IMR-90 (cell line): ENCODE data around the gene NACC2. TPM values are rescaled to one million over a fixed set of nuclear protein-coding genes. Genes with fewer than 3 reads are reported as not detected.

Experiments
- ATAC-seq: fragments of 200-7000 bp; cut with Tn5 transposase; 2 replicates; pipeline ENCODE4 v1.9.1; 2020; ENCODE audit warnings: low read depth, mild to moderate bottlenecking, moderate library complexity
- BruUV-seq: library from RNA; stranded (reverse); fragments of 400-500 nt; replicated peaks from 2 replicates; lab custom pipeline; 2021; lab: Mats Ljungman, UMichigan
- CTCF ChIA-PET: fragments of 300-600 bp; formaldehyde crosslinking; extraction: SDS; loops from one replicate; lab custom pipeline; 2021; ENCODE audit warnings: antibody characterized with exemption; lab: Yijun Ruan, JAX
- POLR2A ChIA-PET: fragments of 300-600 bp; sonication (Branson Sonifier 250); formaldehyde crosslinking; loops from one replicate; lab custom pipeline; 2022; ENCODE audit warnings: antibody characterized with exemption; ENCODE audit not compliant: unreplicated experiment; lab: Charles Lee
- DNase-seq: peaks from one replicate; pipeline ENCODE4 v3.0.0; 2013
- H2AFZ ChIP-seq: replicated peaks from 2 replicates; pipeline ENCODE3; 2013; ENCODE audit warnings: low read length, mild to moderate bottlenecking; ENCODE audit not compliant: poor library complexity
- H2AK5ac ChIP-seq: 2 replicates; pipeline ENCODE4 v1.6.1; 2013; ENCODE audit warnings: low read depth, low read length, inconsistent platforms
- H2AK9ac ChIP-seq: replicated peaks from 2 replicates; pipeline ENCODE3; 2013; ENCODE audit warnings: mild to moderate bottlenecking, low read depth, low read length, moderate library complexity; ENCODE audit not compliant: poor library complexity
- H2BK120ac ChIP-seq: 2 replicates; pipeline ENCODE4 v1.6.1; 2013; ENCODE audit warnings: low read depth, low read length, inconsistent platforms
- H2BK15ac ChIP-seq: 3 replicates; pipeline ENCODE4 v1.6.1; 2013; ENCODE audit warnings: low read depth, low read length, inconsistent platforms
- H2BK20ac ChIP-seq: 2 replicates; pipeline ENCODE4 v1.6.1; 2013; ENCODE audit warnings: low read depth, mild to moderate bottlenecking, inconsistent platforms, low read length, moderate library complexity
- H2BK5ac ChIP-seq: 2 replicates; pipeline ENCODE4 v1.6.1; 2013; ENCODE audit warnings: mild to moderate bottlenecking, low read depth, low read length, inconsistent platforms; ENCODE audit not compliant: poor library complexity, severe bottlenecking
- H3K14ac ChIP-seq: replicated peaks from 2 replicates; pipeline ENCODE4 v1.6.1; 2013; ENCODE audit warnings: low read depth, low read length, inconsistent platforms
- H3K18ac ChIP-seq: 2 replicates; pipeline ENCODE4 v1.6.1; 2013; ENCODE audit warnings: low read depth, low read length, control low read depth
- H3K23ac ChIP-seq: 2 replicates; pipeline ENCODE4 v1.6.1; 2013; ENCODE audit warnings: low read depth, low read length, inconsistent platforms
- H3K27ac ChIP-seq: 2 replicates; pipeline ENCODE4 v1.5.1; 2013; ENCODE audit warnings: mild to moderate bottlenecking, control low read depth, low read length; ENCODE audit not compliant: insufficient read depth
- H3K27me3 ChIP-seq: 2 replicates; pipeline ENCODE4 v1.6.1; 2013; ENCODE audit warnings: low read length; ENCODE audit not compliant: control insufficient read depth, insufficient read depth
- H3K36me3 ChIP-seq: 2 replicates; pipeline ENCODE4 v1.6.1; 2013; ENCODE audit warnings: low read length, mixed read lengths; ENCODE audit not compliant: control insufficient read depth, insufficient read depth
- H3K4ac ChIP-seq: 2 replicates; pipeline ENCODE4 v1.6.1; 2013; ENCODE audit warnings: low read depth, low read length, inconsistent platforms
- H3K4me1 ChIP-seq: 2 replicates; pipeline ENCODE4 v1.6.1; 2013; ENCODE audit warnings: low read length, mixed read lengths; ENCODE audit not compliant: control insufficient read depth, insufficient read depth
- H3K4me2 ChIP-seq: 2 replicates; pipeline ENCODE4 v1.6.1; 2013; ENCODE audit warnings: low read depth, mild to moderate bottlenecking, control low read depth, low read length, moderate library complexity
- H3K4me3 ChIP-seq: 2 replicates; pipeline ENCODE4 v1.5.1; 2013; ENCODE audit warnings: low read depth, mild to moderate bottlenecking, control low read depth, low read length, moderate library complexity; ENCODE audit not compliant: insufficient read depth
- H3K56ac ChIP-seq: 2 replicates; pipeline ENCODE4 v1.6.1; 2013; ENCODE audit warnings: low read length, inconsistent platforms; ENCODE audit not compliant: insufficient read depth; ENCODE audit errors: extremely low read depth
- H3K79me1 ChIP-seq, 2 experiments: 2 replicates each; pipeline ENCODE4 v1.6.1; 2013; ENCODE audit warnings: low read length in 2 of 2, inconsistent platforms in 1 of 2, low read depth in 1 of 2
- H3K9ac ChIP-seq: 2 replicates; pipeline ENCODE4 v1.6.1; 2013; ENCODE audit warnings: low read depth, low read length, control low read depth
- H3K9me1 ChIP-seq: 2 replicates; pipeline ENCODE4 v1.6.1; 2013; ENCODE audit warnings: low read length, inconsistent platforms; ENCODE audit not compliant: insufficient read depth
- H3K9me3 ChIP-seq: 2 replicates; pipeline ENCODE4 v1.6.1; 2013; ENCODE audit warnings: low read length; ENCODE audit not compliant: control insufficient read depth, insufficient read depth
- H4K20me1 ChIP-seq: 2 replicates; pipeline ENCODE4 v1.6.1; 2013; ENCODE audit warnings: low read length, inconsistent platforms; ENCODE audit not compliant: insufficient read depth
- H4K5ac ChIP-seq: 2 replicates; pipeline ENCODE4 v1.6.1; 2013; ENCODE audit warnings: mild to moderate bottlenecking, low read depth, low read length, control low read depth
- H4K8ac ChIP-seq, 2 experiments: 2 replicates each; pipeline ENCODE4 v1.6.1; 2013; ENCODE audit warnings: low read depth in 2 of 2, low read length in 2 of 2, control low read depth in 1 of 2, inconsistent platforms in 1 of 2
- H4K91ac ChIP-seq: 2 replicates; pipeline ENCODE4 v1.6.1; 2013; ENCODE audit warnings: low read depth, low read length, inconsistent platforms; ENCODE audit not compliant: insufficient read depth
- BHLHE40 ChIP-seq: fragments of 150-350 bp; IDR thresholded peaks from 2 replicates; pipeline ENCODE4 v1.6.1; 2016; ENCODE audit warnings: mild to moderate bottlenecking, low read depth, low read length
- CEBPB ChIP-seq: IDR thresholded peaks from 2 replicates; pipeline ENCODE4 v1.6.1; 2012; ENCODE audit warnings: low read depth, low read length, improper control_type of control experiment
- CHD1 ChIP-seq: IDR thresholded peaks from 2 replicates; pipeline ENCODE4 v1.6.1; 2012; ENCODE audit warnings: low read depth, low read length, improper control_type of control experiment
- CTCF ChIP-seq: conservative IDR thresholded peaks from 2 replicates; pipeline ENCODE4 v1.5.1; 2012; ENCODE audit warnings: mild to moderate bottlenecking, low read depth, low read length, improper control_type of control experiment
- MAFK ChIP-seq: IDR thresholded peaks from 2 replicates; pipeline ENCODE4 v1.6.1; 2012; ENCODE audit warnings: low read depth, low read length, improper control_type of control experiment
- POLR2A ChIP-seq: IDR thresholded peaks from 2 replicates; pipeline ENCODE4 v1.6.1; 2012; ENCODE audit warnings: mild to moderate bottlenecking, low read depth, low read length
- RCOR1 ChIP-seq: IDR thresholded peaks from 2 replicates; pipeline ENCODE4 v1.6.1; 2012; ENCODE audit warnings: mild to moderate bottlenecking, low read length, improper control_type of control experiment; ENCODE audit not compliant: insufficient replicate concordance
- WGBS, 2 experiments: methylation state at CpG; one replicate each; pipeline versions ENCODE4 v1.1.5 to v1.1.7; 2013; ENCODE audit warnings: missing lambda C conversion rate in 2 of 2; ENCODE audit not compliant: insufficient read length in 1 of 2; ENCODE audit errors: extremely low coverage in 2 of 2; 5-methylcytosine and 5-hydroxymethylcytosine counted together
- dilution Hi-C: fragments of 300-500 bp; cut with HindIII; formaldehyde crosslinking; loops from one replicate; pipeline ENCODE4 v1.14.3; 2018; ENCODE audit warnings: low sequenced_read_pairs; ENCODE audit not compliant: unreplicated experiment
- in situ Hi-C: fragments of 300-500 bp; cut with MboI; formaldehyde crosslinking; loops from 3 replicates; pipeline ENCODE4 v1.14.3; 2019; ENCODE audit warnings: low sequenced_read_pairs, inconsistent platforms, mixed read lengths
- intact Hi-C: fragments of 100-400 bp; cut with micrococcal nuclease; formaldehyde crosslinking; loops from 2 replicates; pipeline ENCODE4 v1.10.0; 2022
- polyA plus RNA-seq, 3 experiments: library from polyadenylated mRNA; depleted of rRNA; stranded (reverse); fragments of >200 nt; gene quantifications; 2 replicates each; pipeline ENCODE4 v1.2.3, GENCODE V29; 2012; ENCODE audit warnings: low replicate concordance in 1 of 3
- total RNA-seq: library from RNA; depleted of rRNA; stranded (reverse); fragments of >200 nt; gene quantifications from 2 replicates; pipeline ENCODE4 v1.2.3, GENCODE V29; 2012
- TF ChIP-seq, protein P1 (sequence below): fragments of 150-350 bp; IDR thresholded peaks from 2 replicates; pipeline ENCODE4 v1.6.1; 2016; ENCODE audit warnings: low read depth, mild to moderate bottlenecking, low read length, moderate library complexity, borderline replicate concordance

NACC2 gene
- total and polyA plus RNA-seq, 2 of the 4 experiments (the other 2 are of a cell fraction): 7.9 to 19.0 TPM

- Histone ChIP-seq H3K14ac (no peak overlapping the region), H3K4me2 (no peak overlapping the region), H3K27ac (no peak overlapping the region), H2BK120ac (no peak overlapping the region), H3K23ac (no peak overlapping the region), H3K18ac (no peak overlapping the region), H3K79me1 (no peaks in the 10 kb centered on the region), H3K9me1 (no peaks in the 10 kb centered on the region), H3K9me3 (no peaks in the 10 kb centered on the region), H3K27me3 (peaks cover 61% of the 10 kb centered on the region), H2AFZ (no peak overlapping the region), H2BK5ac (no peak overlapping the region), H3K9ac (no peak overlapping the region), H3K4me3 (no peak overlapping the region), H2BK15ac (no peak overlapping the region), H3K56ac (no peak overlapping the region), H3K36me3 (no peaks in the 10 kb centered on the region), H3K4me1 (no peaks in the 10 kb centered on the region), H4K91ac (no peak overlapping the region), H3K4ac (no peak overlapping the region), H4K5ac (no peak overlapping the region), H4K8ac (no peak overlapping the region), H2AK9ac (no peak overlapping the region), H4K20me1 (no peaks in the 10 kb centered on the region), H2AK5ac (no peak overlapping the region), H2BK20ac (no peak overlapping the region)
- dilution Hi-C loops (no loop called here), intact Hi-C loops (no loop called here), in situ Hi-C loops (no loop called here)
- no TSS peak for BruUV-seq
- ATAC-seq: no peak
- DNase-seq: no peak
- ChIA-PET CTCF (no interaction called here), POLR2A (no interaction called here)
- TF ChIP-seq MAFK: no peak
- no peak for TF ChIP-seq RCOR1
- TF ChIP-seq CTCF: no peak
- TF ChIP-seq CHD1: no peak
- no peak for TF ChIP-seq BHLHE40
- TF ChIP-seq POLR2A: no peak
- TF ChIP-seq, protein P1, sequence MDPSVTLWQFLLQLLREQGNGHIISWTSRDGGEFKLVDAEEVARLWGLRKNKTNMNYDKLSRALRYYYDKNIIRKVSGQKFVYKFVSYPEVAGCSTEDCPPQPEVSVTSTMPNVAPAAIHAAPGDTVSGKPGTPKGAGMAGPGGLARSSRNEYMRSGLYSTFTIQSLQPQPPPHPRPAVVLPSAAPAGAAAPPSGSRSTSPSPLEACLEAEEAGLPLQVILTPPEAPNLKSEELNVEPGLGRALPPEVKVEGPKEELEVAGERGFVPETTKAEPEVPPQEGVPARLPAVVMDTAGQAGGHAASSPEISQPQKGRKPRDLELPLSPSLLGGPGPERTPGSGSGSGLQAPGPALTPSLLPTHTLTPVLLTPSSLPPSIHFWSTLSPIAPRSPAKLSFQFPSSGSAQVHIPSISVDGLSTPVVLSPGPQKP: no peak
- no peak for TF ChIP-seq CEBPB
- 67% methylated on average over 5 of the region's 27 CpGs; no CpG with 5 or more reads in 1 of the 2 experiments for WGBS, 2 experiments
Observed at GRCh38 chr9:136137321-136138265, 42.5 kb upstream of the NACC2 start.
